IPS DF 6.9 (cell line): ENCODE measurements around the gene MYOM1.

ENCODE experiments used
- DNase-seq: peaks from one replicate; pipeline ENCODE4 v3.0.0-alpha.2; 2013; ENCODE audit warnings: low read depth, low spot score
- H3K27ac ChIP-seq: one replicate; pipeline ENCODE4 v1.5.1; 2013; ENCODE audit warnings: low read length, control low read depth
- H3K27me3 ChIP-seq: 2 replicates; pipeline ENCODE4 v1.6.1; 2013; ENCODE audit warnings: mild to moderate bottlenecking, low read length; ENCODE audit not compliant: control insufficient read depth, insufficient read depth
- H3K36me3 ChIP-seq: 2 replicates; pipeline ENCODE4 v1.6.1; 2013; ENCODE audit warnings: low read length; ENCODE audit not compliant: control insufficient read depth, insufficient read depth
- H3K4me1 ChIP-seq: 2 replicates; pipeline ENCODE4 v1.6.1; 2013; ENCODE audit warnings: low read length; ENCODE audit not compliant: control insufficient read depth, insufficient read depth
- H3K4me3 ChIP-seq: 2 replicates; pipeline ENCODE4 v1.5.1; 2013; ENCODE audit warnings: mild to moderate bottlenecking, low read length
- H3K9me3 ChIP-seq: 2 replicates; pipeline ENCODE4 v1.6.1; 2013; ENCODE audit warnings: low read length, inconsistent platforms; ENCODE audit not compliant: control insufficient read depth, insufficient read depth
- WGBS: extraction: QIAGEN DNeasy Blood & Tissue Kit; methylation state at CpG from one replicate; pipeline ENCODE4 v1.1.7; 2013; ENCODE audit warnings: mixed read lengths, missing lambda C conversion rate; ENCODE audit not compliant: insufficient read length, insufficient coverage; 5-methylcytosine and 5-hydroxymethylcytosine counted together

The MYOM1 gene

DNA sequence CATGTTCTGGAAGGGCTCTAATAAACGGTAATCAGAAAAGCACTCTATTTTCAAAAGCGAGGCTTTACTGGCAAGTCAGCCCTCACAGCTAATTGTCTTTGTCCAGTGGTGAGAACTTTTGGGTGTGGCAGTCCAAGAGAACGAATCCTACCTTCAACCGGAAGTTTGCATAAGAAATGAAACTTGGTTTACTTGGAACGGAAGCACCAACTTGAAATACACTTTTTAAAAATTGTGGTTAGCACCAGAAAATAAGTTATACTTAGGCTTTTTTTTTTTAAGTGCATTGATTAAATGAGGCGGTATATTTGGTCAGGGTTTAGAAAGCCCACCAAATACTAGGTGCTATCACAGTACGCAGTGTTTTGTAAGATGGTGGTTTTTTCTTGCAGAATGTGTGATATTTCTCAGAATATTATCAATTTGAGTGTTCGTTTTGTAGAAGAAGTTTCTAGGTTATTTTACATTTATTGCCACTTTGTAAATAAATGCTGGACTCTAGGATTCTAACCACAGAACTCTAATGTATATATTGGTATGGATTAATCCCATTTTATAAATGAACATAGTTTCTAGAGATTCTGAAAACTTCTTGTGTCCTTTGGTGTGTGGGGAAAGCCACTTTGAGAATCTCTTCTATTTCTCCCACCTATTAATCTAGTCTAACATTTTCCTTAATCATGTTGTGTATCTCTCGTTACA lies 29.0 kb upstream of the MYOM1 start:
- no peak for DNase-seq
- Histone ChIP-seq H3K4me1 (no peaks in the 10 kb centered on the region), H3K36me3 (peaks cover 2% of the 10 kb centered on the region; the same call in 1 of the 2 replicates), H3K9me3 (no peaks in the 10 kb centered on the region), H3K27me3 (no peaks in the 10 kb centered on the region), H3K4me3 (peak overlapping the region; percentile 94; the same call in 1 of the 2 replicates), H3K27ac (no peak overlapping the region)
- no CpG with 5 or more reads among the region's 9 CpGs for WGBS

- H3K27me3 ChIP-seq, result no peaks in the 10 kb centered on the region
- H3K4me1 ChIP-seq, result no peaks in the 10 kb centered on the region
- H3K36me3 ChIP-seq, result no peaks in the 10 kb centered on the region; the same call in 1 of the 2 replicates
- H3K9me3 ChIP-seq, result no peaks in the 10 kb centered on the region
- DNase-seq, result no peak
- WGBS, result no CpG with 5 or more reads among the region's 22 CpGs
- H3K4me3 ChIP-seq, result peak overlapping the region; percentile 94
- H3K27ac ChIP-seq, result no peak overlapping the region
These were observed 28.4 kb upstream of the MYOM1 start for GRCh38 chr18:3248062-3248657.

- peak; percentile 96 for DNase-seq
- Histone ChIP-seq H3K4me3 (peak within 1 kb of the TSS; percentile 94), H3K9me3 (no peaks in the 10 kb centered on the region), H3K27me3 (no peaks in the 10 kb centered on the region), H3K4me1 (no peaks in the 10 kb centered on the region), H3K27ac (no peak within 1 kb of the TSS), H3K36me3 (no peaks in the 10 kb centered on the region)
- no CpG with 5 or more reads among the region's 65 CpGs for WGBS
These were observed 27.7 kb upstream of the MYOM1 start, which contains the start of gene MYL12A for GRCh38 chr18:3247240-3248061. Gene MYL12A (plus strand): TSS chr18:3247801. CDS start chr18:3253248, 5,447 bp downstream.

GRCh38 chr18:3246635-3247239 lies 27.0 kb upstream of the MYOM1 start:
- DNase-seq, result no peak
- H3K36me3 ChIP-seq, result no peaks in the 10 kb centered on the region
- H3K9me3 ChIP-seq, result no peaks in the 10 kb centered on the region
- WGBS, result no CpG with 5 or more reads among the region's 23 CpGs
- H3K4me3 ChIP-seq, result peak overlapping the region; percentile 40; the same call in 1 of the 2 replicates
- no peaks in the 10 kb centered on the region for H3K27me3 ChIP-seq
- no peaks in the 10 kb centered on the region for H3K4me1 ChIP-seq
- no peak overlapping the region for H3K27ac ChIP-seq

GRCh38 chr18:3245853-3246634 lies 26.3 kb upstream of the MYOM1 start:
- DNase-seq, result peak; percentile 84
- no peak overlapping the region for H3K27ac ChIP-seq

GRCh38 chr18:3245185-3245564 lies 25.4 kb upstream of the MYOM1 start:
- DNase-seq, result no peak
- no CpG with 5 or more reads among the region's 1 CpG for WGBS
- H3K4me3 ChIP-seq, result no peak overlapping the region
- H3K4me1 ChIP-seq, result no peaks in the 10 kb centered on the region
- H3K36me3 ChIP-seq, result no peaks in the 10 kb centered on the region
- no peaks in the 10 kb centered on the region for H3K27me3 ChIP-seq
- H3K9me3 ChIP-seq, result peaks cover 2% of the 10 kb centered on the region
- no peak overlapping the region for H3K27ac ChIP-seq

More at GRCh38 chr18:3245853-3246634, 26.3 kb upstream of the MYOM1 start:
- Histone ChIP-seq H3K9me3 (peaks cover 2% of the 10 kb centered on the region), H3K4me1 (no peaks in the 10 kb centered on the region), H3K27me3 (no peaks in the 10 kb centered on the region), H3K4me3 (peak overlapping the region; percentile 26; the same call in 1 of the 2 replicates), H3K36me3 (no peaks in the 10 kb centered on the region)
- 100% methylated on average over 2 of the region's 29 CpGs for WGBS

DNA sequence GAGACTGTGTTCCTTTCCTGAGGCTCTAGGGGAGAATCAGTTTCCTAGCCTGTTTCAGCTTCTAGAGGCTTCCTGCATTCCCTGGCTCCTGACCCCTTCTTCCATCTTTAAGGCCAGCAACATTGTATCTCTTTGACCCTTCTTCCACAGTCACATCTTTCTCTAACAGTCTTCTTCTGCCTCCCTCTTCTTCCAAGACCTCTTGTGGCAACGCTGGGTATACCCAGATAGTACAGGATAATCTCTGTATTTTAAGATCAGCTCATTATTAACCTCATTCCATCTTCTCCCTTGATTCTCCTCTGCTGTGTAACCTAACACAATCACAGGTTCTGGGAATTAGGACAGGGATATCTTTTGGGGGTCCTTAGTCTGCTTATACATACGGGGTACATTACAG lies 19.0 kb upstream of the MYOM1 start:
- H3K4me1 ChIP-seq, result no peaks in the 10 kb centered on the region
- peaks cover 2% of the 10 kb centered on the region for H3K9me3 ChIP-seq
- H3K27ac ChIP-seq, result no peak overlapping the region
- H3K4me3 ChIP-seq, result no peak overlapping the region
- no CpG with 5 or more reads among the region's 2 CpGs for WGBS
- no peak for DNase-seq
- no peaks in the 10 kb centered on the region for H3K27me3 ChIP-seq
- no peaks in the 10 kb centered on the region for H3K36me3 ChIP-seq

DNA sequence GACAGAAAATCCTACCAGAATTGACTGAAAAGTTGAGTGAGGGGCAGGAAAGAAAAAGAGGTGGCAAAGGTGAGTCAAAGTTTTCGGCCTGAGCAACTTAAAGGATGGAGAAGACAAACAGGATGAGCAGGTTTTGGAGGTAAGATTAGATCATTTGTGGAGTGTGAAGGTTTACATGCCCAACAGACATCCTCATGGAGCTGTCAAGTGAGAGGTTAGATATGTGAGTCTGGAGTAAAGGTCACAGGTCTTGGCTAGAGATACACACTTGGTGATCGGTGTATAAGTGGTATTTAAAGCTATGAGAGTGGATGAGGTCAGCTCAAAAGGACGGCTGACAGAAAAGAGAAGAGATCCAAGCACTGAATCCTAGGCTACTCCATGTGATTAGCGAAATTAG lies 16.7 kb upstream of the MYOM1 start:
- no CpG with 5 or more reads among the region's 4 CpGs for WGBS
- Histone ChIP-seq H3K27ac (no peak overlapping the region), H3K36me3 (no peaks in the 10 kb centered on the region), H3K27me3 (no peaks in the 10 kb centered on the region), H3K4me3 (no peak overlapping the region), H3K4me1 (no peaks in the 10 kb centered on the region), H3K9me3 (peaks cover 1% of the 10 kb centered on the region)
- DNase-seq, result no peak

GRCh38 chr18:3235846-3236245 lies 16.1 kb upstream of the MYOM1 start:
- DNase-seq, result no peak
- Histone ChIP-seq H3K36me3 (no peaks in the 10 kb centered on the region), H3K27me3 (no peaks in the 10 kb centered on the region), H3K27ac (no peak overlapping the region), H3K4me1 (no peaks in the 10 kb centered on the region), H3K9me3 (no peaks in the 10 kb centered on the region), H3K4me3 (no peak overlapping the region)
- no CpG with 5 or more reads among the region's 2 CpGs for WGBS
